ENCODE results near the gene TGFBI.
"Not testable (repeated sequence)": the region's sequence is repeated elsewhere in the genome, so short reads cannot be mapped to it uniquely, and the experiment has no call there.

The TGFBI gene

GRCh38 chr5:136043968-136044610 is 15.3 kb downstream of the TGFBI start:
- no peak for DNase-seq (ENCODE audit: low read depth in 2 of 3, low spot score in 2 of 3)

DNA sequence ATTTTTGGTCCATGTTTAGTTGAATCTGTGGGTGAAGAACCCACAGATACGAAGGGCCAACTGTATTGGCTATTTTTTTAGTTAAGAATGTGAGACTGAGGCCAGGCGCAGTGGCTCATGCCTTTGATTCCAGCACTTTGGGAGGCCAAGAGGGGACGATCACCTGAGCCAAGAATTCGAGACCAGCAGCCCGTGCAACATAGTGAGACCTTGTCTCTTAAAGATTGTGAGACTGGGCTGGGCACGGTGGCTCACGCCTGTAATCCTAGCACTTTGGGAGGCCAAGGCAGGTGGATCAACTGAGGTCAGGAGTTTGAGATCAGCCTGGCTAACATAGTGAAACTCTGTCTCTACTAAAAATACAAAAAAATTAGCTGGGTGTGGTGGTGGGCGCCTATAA is 16.2 kb downstream of the TGFBI start:
- not testable (repeated sequence) for DNase-seq (ENCODE audit: low read depth in 2 of 3, low spot score in 2 of 3)

DNA sequence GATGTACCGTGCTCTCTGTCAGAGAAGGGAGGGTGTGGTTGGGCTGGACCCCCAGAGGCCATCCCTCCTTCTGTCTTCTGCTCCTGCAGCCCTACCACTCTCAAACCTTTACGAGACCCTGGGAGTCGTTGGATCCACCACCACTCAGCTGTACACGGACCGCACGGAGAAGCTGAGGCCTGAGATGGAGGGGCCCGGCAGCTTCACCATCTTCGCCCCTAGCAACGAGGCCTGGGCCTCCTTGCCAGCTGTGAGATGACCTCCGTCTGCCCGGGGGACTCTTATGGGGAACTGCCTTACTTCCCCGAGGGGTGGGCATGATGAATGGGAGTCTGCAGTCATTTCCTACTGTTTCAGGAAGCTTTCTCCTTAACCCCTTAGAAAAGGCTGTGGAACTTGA is 17.5 kb downstream of the TGFBI start:
- no peak for DNase-seq (ENCODE audit: low read depth in 2 of 3, low spot score in 2 of 3)

- no peak for DNase-seq (ENCODE audit: low read depth in 2 of 3, low spot score in 2 of 3)
These were observed 19.1 kb downstream of the TGFBI start for GRCh38 chr5:136047858-136048257.

GRCh38 chr5:136048966-136049365 is 20.2 kb downstream of the TGFBI start:
- no peak for DNase-seq (ENCODE audit: low read depth in 2 of 3, low spot score in 2 of 3)

DNA sequence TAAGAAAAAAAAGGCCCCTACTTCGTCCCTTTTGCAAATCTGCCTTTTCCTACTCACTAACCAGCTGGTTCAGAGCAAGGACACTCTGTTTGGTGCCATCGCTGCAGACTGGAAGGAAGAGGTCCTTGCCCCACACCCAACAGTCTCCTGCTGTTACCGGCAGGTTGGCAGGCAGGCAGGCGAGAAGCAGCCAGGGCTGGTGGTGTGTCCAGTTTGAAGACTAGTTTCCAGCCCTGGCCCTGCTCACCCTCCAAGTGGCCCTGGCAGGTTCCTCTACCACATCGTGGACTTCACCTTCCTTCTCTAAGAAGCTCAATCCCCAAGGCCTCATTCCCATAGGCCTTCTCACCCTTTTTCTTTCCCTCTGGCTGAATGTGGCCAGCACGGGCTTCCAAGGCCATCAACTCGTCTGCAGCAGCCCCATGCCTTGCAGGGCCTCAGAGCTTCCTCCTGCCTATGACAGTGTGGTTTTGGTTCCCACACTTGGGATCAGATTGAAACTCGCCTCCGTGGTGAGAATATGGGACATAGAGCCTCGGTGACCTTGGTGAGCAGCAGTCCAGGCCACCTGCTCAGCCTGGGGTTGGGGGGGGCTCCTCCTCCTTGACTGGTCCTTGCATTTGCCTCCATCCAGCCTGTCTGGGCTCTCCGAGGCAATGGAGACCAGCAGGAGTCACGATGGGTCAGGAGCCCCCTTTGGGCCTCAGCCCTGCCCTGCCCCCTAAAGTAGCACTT is 22.9 kb downstream of the TGFBI start:
- DNase-seq (ENCODE audit: low read depth in 2 of 3, low spot score in 2 of 3) = no peak

DNA sequence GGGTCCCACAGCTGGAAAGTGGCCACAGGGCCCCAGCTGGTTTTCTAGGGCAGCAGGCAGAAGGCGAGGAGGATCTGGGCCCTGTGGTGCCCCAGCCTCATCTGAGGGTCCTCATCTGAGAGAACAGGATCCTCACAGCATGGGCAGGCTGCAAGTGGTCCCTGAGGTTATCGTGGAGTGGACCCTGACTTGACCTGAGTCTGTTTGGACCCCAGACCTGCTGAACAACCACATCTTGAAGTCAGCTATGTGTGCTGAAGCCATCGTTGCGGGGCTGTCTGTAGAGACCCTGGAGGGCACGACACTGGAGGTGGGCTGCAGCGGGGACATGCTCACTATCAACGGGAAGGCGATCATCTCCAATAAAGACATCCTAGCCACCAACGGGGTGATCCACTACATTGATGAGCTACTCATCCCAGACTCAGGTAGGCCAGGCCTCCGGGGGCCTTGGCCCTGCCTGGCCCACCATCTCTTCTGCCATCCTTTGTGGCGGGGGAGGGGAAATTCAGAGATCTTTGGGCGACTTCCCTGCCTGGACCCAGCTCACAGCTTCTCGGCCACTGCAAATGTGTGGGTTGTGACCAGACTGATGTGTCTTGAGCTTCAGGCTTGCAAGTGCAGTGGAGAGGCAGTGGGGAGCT is 24.0 kb downstream of the TGFBI start:
- no peak for DNase-seq (ENCODE audit: low read depth in 2 of 3, low spot score in 2 of 3)

DNA sequence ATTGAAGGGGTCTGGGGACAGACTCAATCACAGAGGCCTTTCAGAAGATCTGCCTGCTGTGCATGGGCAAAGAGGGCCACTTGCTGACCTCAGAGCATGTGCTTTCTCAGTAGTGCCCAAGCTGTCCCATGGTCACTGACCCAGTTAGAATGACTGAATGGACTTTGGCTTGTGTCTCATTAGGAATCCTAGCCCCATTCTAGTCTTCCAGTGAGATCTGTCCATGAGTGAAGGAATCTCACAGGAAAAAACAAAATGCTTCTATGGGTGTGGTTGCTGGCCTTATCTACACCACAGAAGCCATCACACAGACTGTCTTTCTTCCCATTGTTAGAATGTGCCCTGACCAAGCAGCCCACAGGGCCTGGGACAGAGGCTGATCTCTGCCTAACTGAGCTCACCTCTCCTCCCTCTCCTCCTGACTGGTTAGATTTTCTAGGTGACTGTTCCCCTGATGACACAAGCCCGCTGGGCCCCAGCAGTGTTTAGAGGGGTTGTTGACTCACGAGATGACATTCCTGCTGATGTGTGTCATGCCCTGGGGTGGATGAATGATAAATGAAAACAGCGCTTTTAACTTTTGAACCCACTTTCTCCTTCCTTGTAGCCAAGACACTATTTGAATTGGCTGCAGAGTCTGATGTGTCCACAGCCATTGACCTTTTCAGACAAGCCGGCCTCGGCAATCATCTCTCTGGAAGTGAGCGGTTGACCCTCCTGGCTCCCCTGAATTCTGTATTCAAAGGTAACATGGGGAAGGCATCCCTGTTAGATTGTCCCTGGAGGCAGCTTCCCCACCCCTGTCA is 24.8 kb downstream of the TGFBI start:
- DNase-seq (ENCODE audit: low read depth in 2 of 3, low spot score in 2 of 3) = no peak

DNA sequence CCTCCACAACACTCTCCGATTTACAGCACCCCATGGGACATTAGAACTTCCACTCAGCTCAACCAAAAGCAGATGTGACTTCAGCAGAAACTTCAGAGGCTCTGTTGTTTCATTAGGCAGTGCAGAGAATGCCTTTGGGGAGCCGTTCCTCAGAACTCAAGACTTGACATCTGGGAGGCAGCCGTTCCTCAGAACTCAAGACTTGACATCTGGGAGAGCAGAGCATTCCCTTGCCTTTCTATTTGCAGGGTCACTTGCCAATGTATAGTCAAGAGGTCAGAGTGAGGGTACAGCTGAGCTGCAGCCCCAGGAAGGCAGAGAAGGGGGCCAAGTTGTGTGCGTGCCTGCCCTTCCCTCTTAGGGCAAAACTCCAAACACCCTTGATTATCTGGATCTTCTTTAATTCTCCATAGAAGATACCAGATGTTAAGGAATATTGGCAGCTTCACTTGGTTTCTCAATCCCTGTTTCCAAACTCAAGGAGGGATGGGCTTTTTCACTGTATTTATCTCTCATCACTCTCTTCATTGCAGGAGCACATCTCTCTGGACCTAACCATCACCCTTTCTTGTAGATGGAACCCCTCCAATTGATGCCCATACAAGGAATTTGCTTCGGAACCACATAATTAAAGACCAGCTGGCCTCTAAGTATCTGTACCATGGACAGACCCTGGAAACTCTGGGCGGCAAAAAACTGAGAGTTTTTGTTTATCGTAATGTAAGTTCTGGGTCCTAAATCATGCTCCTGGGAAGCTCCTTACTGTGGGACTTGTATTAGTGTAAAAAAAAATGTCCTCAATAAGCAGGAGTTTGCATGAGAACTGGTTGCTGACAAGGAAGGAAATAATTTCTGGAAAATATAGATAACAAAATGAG is 25.6 kb downstream of the TGFBI start:
- no peak for DNase-seq (ENCODE audit: low read depth in 2 of 3, low spot score in 2 of 3)

GRCh38 chr5:136055612-136056309 is 27.0 kb downstream of the TGFBI start:
- DNase-seq (ENCODE audit: low read depth in 2 of 3, low spot score in 2 of 3) = no peak

DNA sequence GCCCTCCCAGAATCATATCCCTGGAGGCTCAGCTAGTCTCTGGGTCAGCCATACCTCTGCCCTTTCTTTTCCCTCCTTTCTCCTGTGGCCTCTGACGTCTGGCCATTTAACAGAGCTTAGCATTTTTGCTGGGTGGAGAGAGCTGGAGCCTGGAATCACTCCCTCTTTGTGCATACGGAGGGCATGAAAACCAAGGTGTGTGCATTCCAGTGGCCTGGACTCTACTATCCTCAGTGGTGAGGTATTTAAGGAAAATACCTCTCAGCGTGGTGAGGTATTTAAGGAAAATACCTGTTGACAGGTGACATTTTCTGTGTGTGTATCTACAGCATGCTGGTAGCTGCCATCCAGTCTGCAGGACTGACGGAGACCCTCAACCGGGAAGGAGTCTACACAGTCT is 27.5 kb downstream of the TGFBI start:
- DNase-seq (ENCODE audit: low read depth in 2 of 3, low spot score in 2 of 3) = no peak

DNA sequence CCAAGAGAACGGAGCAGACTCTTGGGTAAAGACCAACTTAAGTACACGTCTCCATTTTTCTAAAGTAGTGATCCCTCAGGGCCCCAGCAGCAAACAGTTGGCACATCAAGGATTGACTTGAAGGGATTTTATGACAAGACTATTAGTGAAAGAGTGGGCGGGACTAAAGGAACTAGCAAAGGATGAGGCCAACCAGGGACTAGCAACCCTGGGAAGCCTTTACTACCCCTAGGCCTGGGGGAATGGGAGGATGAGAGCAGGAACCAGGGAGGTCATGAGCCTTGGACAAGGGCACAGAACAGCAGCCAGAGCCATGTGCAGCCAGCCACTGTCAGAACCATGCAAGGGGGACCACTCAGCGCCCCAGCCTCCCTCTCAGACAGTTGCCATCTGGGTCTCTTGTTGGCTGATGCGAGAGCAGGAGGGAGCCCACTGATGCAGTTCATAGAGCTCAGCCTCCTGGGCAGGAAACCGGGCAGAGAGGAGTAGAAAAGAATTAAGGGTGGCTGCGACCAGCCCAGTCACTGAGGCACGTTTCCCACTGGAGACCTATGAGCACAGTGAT is 28.1 kb downstream of the TGFBI start:
- no peak for DNase-seq (ENCODE audit: low read depth in 2 of 3, low spot score in 2 of 3)

DNA sequence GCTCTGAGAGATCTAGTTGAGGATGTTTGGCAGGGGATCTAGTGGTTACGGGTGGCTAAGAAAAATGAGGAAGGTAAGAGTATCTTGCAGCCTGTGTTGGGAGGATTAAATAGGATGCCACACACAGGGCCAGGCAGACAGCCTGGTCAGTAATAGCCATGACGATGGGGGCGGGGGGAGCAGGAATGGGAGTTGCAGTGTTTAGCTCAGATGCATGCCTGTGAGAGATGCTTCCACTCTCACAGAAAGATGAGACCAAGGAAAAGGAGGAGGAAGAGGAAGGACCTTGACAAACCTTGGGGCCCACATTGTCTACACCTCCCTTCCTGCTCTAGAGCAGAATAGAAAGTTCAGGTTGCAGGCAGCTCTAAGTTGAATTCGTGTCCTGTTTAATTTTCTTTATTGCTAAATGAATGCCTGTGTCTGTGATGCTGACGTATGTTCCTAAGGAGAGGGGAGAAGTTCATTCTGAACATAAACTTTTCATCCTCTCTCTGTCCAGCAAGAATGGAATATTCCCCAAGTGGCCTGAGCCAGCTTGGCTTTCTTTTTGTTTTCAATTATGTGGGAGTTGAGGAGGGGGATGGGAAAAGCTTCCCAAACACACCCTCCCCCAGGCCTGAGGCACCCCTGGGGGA is 28.7 kb downstream of the TGFBI start:
- DNase-seq (ENCODE audit: low read depth in 2 of 3, low spot score in 2 of 3) = no peak

GRCh38 chr5:136058039-136058971 is 29.5 kb downstream of the TGFBI start:
- no peak for DNase-seq (ENCODE audit: low read depth in 2 of 3, low spot score in 2 of 3)

GRCh38 chr5:136058972-136059354 is 30.2 kb downstream of the TGFBI start:
- no peak for DNase-seq (ENCODE audit: low read depth in 2 of 3, low spot score in 2 of 3)

DNA sequence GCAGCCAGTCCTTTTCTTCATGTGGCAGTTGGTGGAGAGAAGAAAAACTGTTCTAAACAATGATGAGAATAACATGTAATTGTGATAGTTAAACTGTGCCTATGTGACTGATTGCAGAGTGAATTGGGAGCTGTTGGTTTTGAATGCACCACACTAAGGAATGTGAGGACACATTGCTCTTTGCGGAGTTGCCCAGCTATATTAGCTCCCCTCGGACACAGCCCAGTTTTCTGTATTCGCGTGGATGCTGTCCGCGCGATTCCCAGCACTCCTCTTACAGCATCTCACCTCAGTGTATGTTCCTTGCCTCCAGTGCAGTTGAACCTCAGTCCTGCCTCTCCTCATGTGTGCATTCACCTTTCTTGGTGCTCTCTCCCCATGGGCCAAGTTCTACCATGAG is 32.2 kb downstream of the TGFBI start:
- no peak for DNase-seq (ENCODE audit: low read depth in 2 of 3, low spot score in 2 of 3)

DNA sequence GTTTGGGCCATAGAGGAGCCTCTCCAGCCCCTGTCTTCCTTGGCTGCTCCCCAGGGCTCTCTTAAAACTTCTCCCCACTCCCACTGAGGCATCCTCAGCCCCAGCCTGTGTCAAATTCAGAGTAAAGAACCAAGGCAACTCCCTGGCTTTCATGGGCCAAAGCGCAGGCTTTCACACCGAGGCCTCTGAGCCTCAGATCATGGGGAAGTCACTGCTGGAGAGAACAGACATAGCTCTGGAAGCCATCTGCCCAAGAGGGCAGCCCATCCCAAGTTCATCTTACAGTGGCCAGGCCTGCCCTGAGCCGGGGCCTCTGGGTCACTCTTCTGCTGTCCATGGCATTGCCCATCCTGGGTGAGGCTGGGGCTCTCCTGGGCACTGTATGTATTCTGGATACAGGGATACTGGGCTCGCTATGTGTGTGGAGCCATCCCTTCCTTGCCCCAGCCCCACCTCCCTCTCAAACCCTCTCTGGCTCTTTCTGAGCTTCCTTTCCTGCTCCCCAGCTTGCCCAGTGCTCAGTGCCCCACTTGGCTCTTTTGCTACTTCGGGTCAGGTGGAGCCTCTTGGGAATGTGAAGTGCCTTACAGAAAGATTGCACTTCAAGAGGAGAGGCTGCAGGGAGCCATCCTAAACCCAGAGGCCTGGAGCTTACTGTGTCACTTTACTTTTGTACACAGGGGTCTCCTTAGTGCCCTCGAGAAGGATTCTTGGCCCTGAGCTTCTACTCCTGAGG is 33.0 kb downstream of the TGFBI start:
- no peak for DNase-seq (ENCODE audit: low read depth in 2 of 3, low spot score in 2 of 3)

Data from activated CD8-positive, alpha-beta memory T cell treated with anti-CD3 and anti-CD28 coated beads for 48 hours (primary cell).